Mesodermal cell (in vitro differentiated cells): ENCODE measurements around the gene FOXN3.

ENCODE experiments used
- H3K27ac ChIP-seq: 2 replicates; pipeline ENCODE4 v1.7.0; 2013; ENCODE audit warnings: mild to moderate bottlenecking, low read depth, low read length, moderate library complexity; ENCODE audit not compliant: severe bottlenecking
- H3K36me3 ChIP-seq: 2 replicates; pipeline ENCODE4 v1.7.1; 2013; ENCODE audit warnings: mild to moderate bottlenecking, low read length, moderate library complexity; ENCODE audit not compliant: control insufficient read depth, insufficient read depth
- H3K4me1 ChIP-seq: one replicate; pipeline ENCODE4 v1.7.1; 2013; ENCODE audit warnings: mild to moderate bottlenecking, low read length; ENCODE audit not compliant: insufficient read depth, control insufficient read depth, poor library complexity, severe bottlenecking
- H3K4me3 ChIP-seq: 2 replicates; pipeline ENCODE4 v1.7.0; 2013; ENCODE audit warnings: low read length, control low read depth, mild to moderate bottlenecking; ENCODE audit not compliant: insufficient read depth, poor library complexity, severe bottlenecking; ENCODE audit errors: extremely low read depth
- H3K9me3 ChIP-seq: 2 replicates; pipeline ENCODE4 v1.7.1; 2013; ENCODE audit warnings: mild to moderate bottlenecking, low read length, moderate library complexity; ENCODE audit not compliant: control insufficient read depth
- WGBS, 2 experiments: methylation state at CpG; one replicate each; pipeline ENCODE4 v1.1.5; 2013; ENCODE audit warnings: missing lambda C conversion rate in 2 of 2; ENCODE audit not compliant: insufficient coverage in 2 of 2; 5-methylcytosine and 5-hydroxymethylcytosine counted together

The FOXN3 gene

GRCh38 chr14:89142366-89142765, 274.7 kb downstream of the FOXN3 start:
- no peak overlapping the region for H3K27ac ChIP-seq
- H3K9me3 ChIP-seq: no peaks in the 10 kb centered on the region
- no peak overlapping the region for H3K4me3 ChIP-seq
- H3K4me1 ChIP-seq: no peaks in the 10 kb centered on the region
- no peaks in the 10 kb centered on the region for H3K36me3 ChIP-seq
- 71 to 78% methylated on average over 1 to 4 of the region's 5 CpGs for WGBS, 2 experiments

- Histone ChIP-seq H3K4me3 (no peak overlapping the region), H3K4me1 (no peaks in the 10 kb centered on the region), H3K36me3 (no peaks in the 10 kb centered on the region), H3K9me3 (no peaks in the 10 kb centered on the region), H3K27ac (no peak overlapping the region)
- WGBS, 2 experiments: 80 to 100% methylated on average over 2 of the region's 3 CpGs
Measured at GRCh38 chr14:89141862-89142261, 275.2 kb downstream of the FOXN3 start.

GRCh38 chr14:89140326-89140725, 276.7 kb downstream of the FOXN3 start:
- Histone ChIP-seq H3K36me3 (no peaks in the 10 kb centered on the region), H3K27ac (no peak overlapping the region), H3K4me1 (no peaks in the 10 kb centered on the region), H3K4me3 (no peak overlapping the region), H3K9me3 (no peaks in the 10 kb centered on the region)
- 55 to 57% methylated on average over 4 of the region's 5 CpGs for WGBS, 2 experiments

- Histone ChIP-seq H3K36me3 (no peaks in the 10 kb centered on the region), H3K4me1 (no peaks in the 10 kb centered on the region), H3K4me3 (no peak overlapping the region), H3K27ac (no peak overlapping the region), H3K9me3 (no peaks in the 10 kb centered on the region)
- WGBS, 2 experiments: 52 to 59% methylated on average over 11 of the region's 14 CpGs
Measured at GRCh38 chr14:89139404-89140247, 277.4 kb downstream of the FOXN3 start.

GRCh38 chr14:89138846-89139245, 278.2 kb downstream of the FOXN3 start:
- no peak overlapping the region for H3K4me3 ChIP-seq
- no peaks in the 10 kb centered on the region for H3K36me3 ChIP-seq
- 70 to 73% methylated on average over 6 to 7 of the region's 7 CpGs for WGBS, 2 experiments
- no peaks in the 10 kb centered on the region for H3K9me3 ChIP-seq
- H3K27ac ChIP-seq: no peak overlapping the region
- no peaks in the 10 kb centered on the region for H3K4me1 ChIP-seq

- no peak overlapping the region for H3K4me3 ChIP-seq
- H3K9me3 ChIP-seq: no peaks in the 10 kb centered on the region
- H3K36me3 ChIP-seq: no peaks in the 10 kb centered on the region
- no peak overlapping the region for H3K27ac ChIP-seq
- H3K4me1 ChIP-seq: no peaks in the 10 kb centered on the region
- 61 to 88% methylated on average over 2 to 6 of the region's 7 CpGs for whole genome bisulfite sequencing, 2 experiments
Measured at GRCh38 chr14:89137526-89138163, 279.4 kb downstream of the FOXN3 start.

GRCh38 chr14:89136587-89136986, 280.4 kb downstream of the FOXN3 start:
- 70 to 85% methylated on average over 2 of the region's 3 CpGs for WGBS, 2 experiments
- H3K9me3 ChIP-seq: no peaks in the 10 kb centered on the region

GRCh38 chr14:89134640-89135039, 282.4 kb downstream of the FOXN3 start:
- 69 to 87% methylated on average over 2 of the region's 2 CpGs for WGBS, 2 experiments
- H3K27ac ChIP-seq: no peak overlapping the region
- no peak overlapping the region for H3K4me3 ChIP-seq
- no peaks in the 10 kb centered on the region for H3K36me3 ChIP-seq
- no peaks in the 10 kb centered on the region for H3K9me3 ChIP-seq
- H3K4me1 ChIP-seq: no peaks in the 10 kb centered on the region

More at GRCh38 chr14:89136587-89136986, 280.4 kb downstream of the FOXN3 start:
- H3K4me1 ChIP-seq: no peaks in the 10 kb centered on the region
- H3K36me3 ChIP-seq: no peaks in the 10 kb centered on the region
- no peak overlapping the region for H3K27ac ChIP-seq
- no peak overlapping the region for H3K4me3 ChIP-seq

- WGBS, 2 experiments: 92 to 94% methylated on average over 2 to 6 of the region's 6 CpGs
- no peak overlapping the region for H3K27ac ChIP-seq
- H3K4me3 ChIP-seq: no peak overlapping the region
- no peaks in the 10 kb centered on the region for H3K9me3 ChIP-seq
- H3K36me3 ChIP-seq: no peaks in the 10 kb centered on the region
- no peaks in the 10 kb centered on the region for H3K4me1 ChIP-seq
Measured at GRCh38 chr14:89131004-89131750, 285.9 kb downstream of the FOXN3 start.

- Histone ChIP-seq H3K36me3 (no peaks in the 10 kb centered on the region), H3K4me3 (no peak overlapping the region), H3K9me3 (no peaks in the 10 kb centered on the region), H3K4me1 (no peaks in the 10 kb centered on the region), H3K27ac (no peak overlapping the region)
- 89 to 90% methylated on average over 2 to 6 of the region's 6 CpGs for WGBS, 2 experiments
Measured at GRCh38 chr14:89129570-89129969, 287.5 kb downstream of the FOXN3 start.
